GM21423 (cell line): ENCODE data around the gene ZNF804A.
A peak's percentile ranks its signal among the peaks of the same experiment; 100 is the strongest.
"Not testable (repeated sequence)": the region's sequence is repeated elsewhere in the genome, so short reads cannot be mapped to it uniquely, and the experiment has no call there.

Experiments used
- ATAC-seq: cut with Tn5 transposase; IDR thresholded peaks from one replicate; pipeline ENCODE4 v1.9.1; 2021; ENCODE audit warnings: mild to moderate bottlenecking, moderate library complexity; ENCODE audit not compliant: unreplicated experiment

ZNF804A gene

GRCh38 chr2:184799379-184799778 is 201.1 kb downstream of the ZNF804A start:
- no peak for ATAC-seq

GRCh38 chr2:184814421-184814820 is 216.1 kb downstream of the ZNF804A start:
- no peak for ATAC-seq

- no peak for ATAC-seq
These were observed 217.5 kb downstream of the ZNF804A start for GRCh38 chr2:184815824-184816223.

- no peak for ATAC-seq
These were observed 226.3 kb downstream of the ZNF804A start for GRCh38 chr2:184824597-184824996.

DNA sequence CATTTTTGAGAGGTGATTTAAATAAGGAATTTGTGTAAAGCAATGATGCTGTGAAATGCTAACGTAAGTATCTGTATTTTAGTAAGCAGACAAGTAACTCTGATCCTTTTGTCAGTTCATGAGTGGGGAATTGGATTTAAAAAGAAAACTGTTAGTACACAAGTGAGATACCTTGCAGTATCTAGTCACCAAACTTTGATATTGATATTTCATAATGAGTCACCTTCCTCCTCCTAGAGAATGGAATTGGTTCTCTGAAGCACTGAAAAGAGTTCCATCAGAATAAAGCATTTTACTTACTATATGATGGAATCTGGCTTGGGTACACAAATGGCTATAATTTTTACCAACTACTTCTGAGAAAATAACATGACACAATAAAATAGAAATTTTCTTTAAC is 232.2 kb downstream of the ZNF804A start:
- ATAC-seq: no peak

- no peak for ATAC-seq
These were observed 236.5 kb downstream of the ZNF804A start for GRCh38 chr2:184834699-184835397.

GRCh38 chr2:184835398-184835715 is 237.0 kb downstream of the ZNF804A start:
- ATAC-seq: no peak

GRCh38 chr2:184847331-184847730 is 249.0 kb downstream of the ZNF804A start:
- ATAC-seq: no peak

GRCh38 chr2:184849516-184849915 is 251.2 kb downstream of the ZNF804A start:
- ATAC-seq: no peak

DNA sequence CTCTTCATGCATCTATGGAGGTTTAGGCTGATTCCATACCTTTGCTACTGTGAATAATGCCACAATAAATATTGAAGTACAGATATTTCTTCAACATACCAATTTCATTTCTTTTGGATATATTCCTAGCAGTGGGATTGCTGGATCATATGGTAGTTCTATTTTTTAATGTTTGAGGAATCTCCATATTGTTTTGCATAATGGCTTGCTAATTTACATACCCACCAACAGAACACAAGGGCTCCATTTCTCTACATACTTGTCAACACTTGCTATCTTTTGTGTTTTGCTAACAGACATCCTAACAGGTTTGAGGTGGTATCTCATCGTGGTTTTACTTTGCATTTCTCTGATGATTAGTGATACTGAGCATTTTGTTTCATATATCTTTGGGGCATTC is 253.2 kb downstream of the ZNF804A start:
- ATAC-seq: no peak

GRCh38 chr2:184859187-184859586 is 260.9 kb downstream of the ZNF804A start:
- no peak for ATAC-seq

DNA sequence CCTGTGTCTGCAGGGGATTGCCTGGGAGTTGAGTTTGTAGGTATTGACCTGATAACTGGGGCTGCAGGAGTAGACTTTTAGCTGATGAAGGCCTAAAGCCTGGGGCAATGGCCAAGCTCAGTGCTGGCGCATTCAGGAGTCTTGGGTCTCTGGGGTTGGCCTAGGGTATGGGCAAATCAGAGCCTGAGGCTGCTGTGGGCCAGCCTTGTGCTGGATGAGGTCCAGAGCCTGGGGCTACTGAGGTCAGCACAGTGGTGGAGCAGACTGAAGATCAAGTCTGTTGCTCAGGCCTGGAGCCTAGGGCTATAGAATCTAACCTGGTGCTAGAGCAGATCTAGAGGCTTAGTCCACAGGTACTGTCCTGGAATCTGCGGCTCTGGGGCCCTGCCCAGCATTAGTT is 262.4 kb downstream of the ZNF804A start:
- no peak for ATAC-seq

DNA sequence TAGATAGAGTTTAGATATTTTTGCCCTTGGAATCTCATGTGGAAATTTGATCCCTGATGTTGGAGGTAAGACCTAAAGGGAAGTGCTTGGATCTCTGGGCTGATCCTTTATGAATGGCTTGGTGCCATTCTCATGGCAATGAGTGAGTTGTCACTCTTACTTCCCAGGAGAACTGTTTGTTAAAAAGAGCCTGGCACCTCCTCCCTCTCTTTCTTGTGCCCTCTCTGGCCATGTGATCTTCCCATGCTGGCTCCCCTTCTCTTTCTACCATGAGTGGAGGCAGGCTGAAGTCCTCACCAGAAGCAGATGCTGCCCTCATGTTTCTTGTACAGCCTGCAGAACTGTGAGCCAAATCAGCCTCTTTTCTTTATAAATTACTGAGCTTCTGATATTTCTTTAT is 276.9 kb downstream of the ZNF804A start:
- no peak for ATAC-seq

GRCh38 chr2:184875911-184876310 is 277.6 kb downstream of the ZNF804A start:
- no peak for ATAC-seq

- ATAC-seq: no peak
These were observed 279.6 kb downstream of the ZNF804A start for GRCh38 chr2:184877909-184878308.

DNA sequence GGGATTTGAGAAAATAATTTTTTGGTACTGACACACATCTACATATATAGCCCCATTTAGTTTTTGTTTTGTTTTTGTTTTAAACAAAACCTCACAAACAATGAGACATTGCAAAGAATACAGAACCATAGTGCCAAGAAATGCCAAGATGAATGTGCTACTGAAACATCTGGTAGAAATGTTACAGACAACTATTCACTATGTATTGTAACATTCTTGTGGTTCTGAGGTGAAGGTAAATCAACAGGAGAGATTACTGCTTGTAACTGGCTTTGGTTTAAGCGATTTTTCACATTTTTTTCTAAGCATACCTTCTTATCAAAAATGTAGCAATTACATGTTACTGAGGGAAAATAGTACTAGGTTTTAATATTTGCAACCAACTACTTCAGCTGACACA is 281.3 kb downstream of the ZNF804A start:
- no peak for ATAC-seq

DNA sequence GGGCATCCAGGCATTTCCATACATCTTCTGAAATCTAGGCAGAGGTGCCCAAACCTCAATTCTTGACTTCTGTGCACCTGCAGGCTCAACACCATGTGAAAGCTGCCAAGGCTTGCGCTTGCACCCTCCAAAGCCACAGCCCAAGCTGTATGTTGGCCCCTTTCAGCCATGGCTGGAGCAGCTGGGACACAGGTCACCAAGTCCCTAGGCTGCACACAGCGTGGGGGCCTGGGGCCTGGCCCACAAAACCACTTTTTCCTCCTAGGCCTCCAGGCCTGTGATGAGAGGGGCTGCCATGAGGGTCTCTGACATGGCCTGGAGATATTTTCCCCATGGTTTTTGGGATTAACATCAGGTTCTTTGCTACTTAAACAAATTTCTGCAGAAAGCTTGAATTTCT is 288.3 kb downstream of the ZNF804A start:
- not testable (repeated sequence) for ATAC-seq

DNA sequence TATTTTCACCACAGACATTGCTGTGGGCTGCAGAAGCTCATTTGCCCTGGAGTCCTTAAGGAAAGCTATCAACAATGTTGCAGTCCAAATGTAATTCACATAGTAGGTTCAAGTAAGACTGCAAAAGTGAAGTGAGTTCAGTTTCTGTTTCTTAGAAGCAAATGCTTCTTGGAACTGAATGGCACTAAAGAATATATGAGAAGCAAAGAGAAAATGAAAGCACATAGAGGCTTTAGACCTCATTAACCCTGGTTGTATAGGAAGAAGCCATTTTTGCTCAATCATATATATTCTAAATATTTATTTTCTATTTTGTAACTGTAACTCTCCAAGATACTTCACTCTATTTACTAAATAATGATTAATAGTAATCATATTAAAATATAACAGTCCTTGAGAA is 292.0 kb downstream of the ZNF804A start:
- peak; percentile 52 for ATAC-seq

DNA sequence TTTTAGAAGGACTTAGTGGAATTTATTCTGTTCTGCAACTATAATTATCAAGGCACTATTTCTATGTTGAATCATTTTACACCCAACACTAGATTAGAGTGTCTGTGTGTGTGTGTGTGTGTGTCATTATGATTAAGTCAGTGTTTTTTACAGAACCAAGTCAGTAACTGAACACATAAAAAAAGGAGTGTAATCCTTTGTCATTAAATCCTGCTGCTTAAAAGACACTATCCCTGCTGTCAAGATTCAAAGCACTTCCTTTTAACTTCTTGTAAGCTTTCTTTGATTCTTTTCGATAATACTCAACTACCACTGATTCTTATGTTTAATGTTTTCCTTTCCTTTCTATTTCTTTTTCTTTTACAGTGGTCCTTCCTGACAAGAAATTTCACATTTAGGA is 306.7 kb downstream of the ZNF804A start:
- no peak for ATAC-seq

DNA sequence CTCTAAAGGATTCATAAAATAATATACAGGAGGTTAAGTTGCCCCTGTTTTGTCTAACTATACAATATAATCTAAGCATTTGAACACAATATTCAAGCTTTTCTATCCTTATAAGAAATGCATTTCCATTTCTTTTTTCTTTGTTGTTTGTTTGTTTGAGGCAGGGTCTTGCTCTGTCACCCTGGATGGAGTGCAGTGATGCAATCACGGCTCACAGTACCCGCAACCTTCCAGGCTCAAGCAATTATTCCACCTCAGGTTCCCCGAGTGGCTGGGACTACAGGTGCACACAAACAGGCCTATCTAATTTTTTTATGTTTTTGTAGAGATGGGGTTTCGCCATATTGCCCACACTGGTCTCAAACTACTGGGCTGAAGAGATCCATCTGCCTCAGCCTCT is 307.8 kb downstream of the ZNF804A start:
- no peak for ATAC-seq

DNA sequence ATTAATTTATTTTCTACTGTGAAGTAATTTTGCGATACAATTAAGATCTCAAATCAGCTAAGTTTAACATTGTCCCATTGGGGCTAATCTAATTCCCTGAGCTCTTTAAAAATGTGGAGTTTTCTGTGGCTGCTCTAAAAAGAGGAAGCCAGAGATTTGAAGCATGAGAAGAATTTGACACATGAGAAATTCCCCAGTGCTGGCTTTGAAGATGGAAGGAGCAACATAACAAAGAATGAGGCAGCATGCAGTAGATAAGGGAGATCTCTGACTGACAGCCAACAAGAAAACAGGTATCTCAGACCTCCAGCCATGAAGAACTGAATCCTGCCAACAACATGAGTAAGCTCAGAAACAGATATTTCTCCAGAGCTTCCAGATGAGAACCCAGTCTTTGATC is 308.4 kb downstream of the ZNF804A start:
- ATAC-seq: no peak

- ATAC-seq: no peak
These were observed 310.6 kb downstream of the ZNF804A start for GRCh38 chr2:184908966-184909365.

DNA sequence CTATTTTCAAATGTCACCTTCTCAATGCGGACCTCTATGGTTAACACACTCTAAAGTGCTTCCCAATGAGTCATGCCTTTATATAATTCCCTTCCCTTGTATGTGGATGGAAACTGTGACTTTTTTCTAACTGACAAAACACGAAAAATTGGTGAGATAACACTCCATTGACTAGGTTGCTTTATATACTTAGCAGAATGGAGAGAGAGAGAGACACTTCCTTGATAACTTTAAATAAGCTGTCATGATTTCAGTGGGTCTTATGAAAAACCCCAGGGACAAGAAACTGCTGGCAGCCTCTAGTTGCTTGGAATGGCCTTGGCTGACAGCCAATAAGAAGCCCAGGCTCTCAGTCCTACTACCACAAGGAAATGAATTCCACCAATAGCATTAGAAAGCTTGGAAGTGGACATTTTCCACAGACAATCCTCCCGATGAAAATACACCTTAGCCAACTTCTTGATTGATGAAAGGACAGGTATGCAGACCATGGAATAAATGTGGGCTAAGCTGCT is 322.2 kb downstream of the ZNF804A start:
- ATAC-seq: no peak
